K562 (cell line): Measurements from ENCODE around the gene GMPR. TPM values are rescaled to one million over a fixed set of nuclear protein-coding genes. Genes with fewer than 3 reads are reported as not detected.

ENCODE experiments used
- ATAC-seq: fragments of 200-7000 bp; cut with Tn5 transposase; 3 replicates; pipeline ENCODE4 v1.9.1; 2020; ENCODE audit warnings: moderate library complexity
- BruUV-seq: library from RNA; stranded (reverse); fragments of 400-500 nt; replicated peaks from 2 replicates; lab custom pipeline; 2021; lab: Mats Ljungman, UMichigan
- CTCF ChIA-PET: fragments of 300-600 bp; formaldehyde crosslinking; extraction: SDS; loops from one replicate; lab custom pipeline; 2021; ENCODE audit warnings: low intra/inter-chr PET ratio; lab: Yijun Ruan, JAX
- POLR2A ChIA-PET: fragments of 300-600, 350-650 bp; sonication (Branson Sonifier 250); formaldehyde crosslinking; extraction: SDS; loops from one replicate; lab custom pipeline; 2021; ENCODE audit warnings: antibody characterized with exemption, inconsistent platforms; lab: Yijun Ruan, JAX
- DNase-seq, 4 experiments: peaks; one replicate each; pipeline versions ENCODE4 v3.0.0 to v3.0.0-alpha.2; 2011 to 2018; ENCODE audit warnings: low spot score in 3 of 4, mixed read lengths in 3 of 4; ENCODE audit errors: extremely low read depth in 1 of 4
- FAIRE-seq: peaks from 2 replicates; lab custom pipeline; 2011; peaks lifted over from hg19 to GRCh38; lab: Jason Lieb, UNC
- H2AFZ ChIP-seq: 2 replicates; pipeline ENCODE4 v1.6.0; 2011; ENCODE audit warnings: low read depth, low read length, control low read depth, inconsistent platforms
- H3K27ac ChIP-seq: fragments of 200-600 bp; 3 replicates; pipeline ENCODE4 v1.8.0; 2011; ENCODE audit warnings: low read depth, mild to moderate bottlenecking, control low read depth, inconsistent platforms, low read length, moderate library complexity, mixed read lengths; ENCODE audit errors: extremely low read depth
- H3K27me3 ChIP-seq, 2 experiments: fragments of 300-600 bp in 1 of 2; 2 replicates in 1 of 2; 3 replicates in 1 of 2; pipeline versions ENCODE4 v1.6.0 to v1.8.0; 2011; ENCODE audit warnings: inconsistent platforms in 2 of 2, low read length in 2 of 2, mild to moderate bottlenecking in 1 of 2, mixed read lengths in 1 of 2, moderate library complexity in 1 of 2; ENCODE audit not compliant: control insufficient read depth in 2 of 2, insufficient read depth in 2 of 2
- H3K36me3 ChIP-seq: fragments of 300-600 bp; 3 replicates; pipeline ENCODE4 v1.8.0; 2011; ENCODE audit warnings: mild to moderate bottlenecking, low read length, inconsistent platforms; ENCODE audit not compliant: control insufficient read depth, insufficient read depth
- H3K4me1 ChIP-seq, 2 experiments: fragments of 200-600 bp in 1 of 2; replicated peaks in 1 of 2; 2 replicates in 1 of 2; 3 replicates in 1 of 2; pipeline versions ENCODE4 v1.5.1 to v1.8.0; 2011; ENCODE audit warnings: inconsistent platforms in 2 of 2, low read length in 2 of 2, mild to moderate bottlenecking in 1 of 2, mixed read lengths in 1 of 2, moderate library complexity in 1 of 2; ENCODE audit not compliant: control insufficient read depth in 2 of 2, insufficient read depth in 2 of 2
- H3K4me2 ChIP-seq: 2 replicates; pipeline ENCODE4 v1.6.1; 2011; ENCODE audit warnings: low read length, control low read depth, inconsistent platforms, mixed read lengths; ENCODE audit not compliant: insufficient read depth
- H3K4me3 ChIP-seq: fragments of 200-600 bp; sonication (generic), shearing (Covaris generic); 2 replicates; pipeline ENCODE4 v1.5.1; 2016; ENCODE audit warnings: control low read depth, inconsistent platforms
- H3K79me2 ChIP-seq: fragments of 200-600 bp; 3 replicates; pipeline ENCODE4 v1.8.0; 2011; ENCODE audit warnings: low read length, inconsistent platforms; ENCODE audit not compliant: control insufficient read depth, insufficient read depth
- H3K9ac ChIP-seq, 2 experiments: 2 replicates each; pipeline versions ENCODE4 v1.6.0 to v1.6.1; 2011; ENCODE audit warnings: low read depth in 2 of 2, low read length in 2 of 2, control low read depth in 1 of 2, inconsistent platforms in 1 of 2, mild to moderate bottlenecking in 1 of 2, mixed read lengths in 1 of 2; ENCODE audit not compliant: insufficient read depth in 1 of 2
- H3K9me1 ChIP-seq: one replicate; pipeline ENCODE4 v1.6.0; 2011; ENCODE audit warnings: inconsistent platforms, mild to moderate bottlenecking, low read length, moderate library complexity; ENCODE audit not compliant: control insufficient read depth, insufficient read depth
- H3K9me3 ChIP-seq: replicated peaks from 2 replicates; pipeline ENCODE4 v1.5.1; 2011; ENCODE audit warnings: low read depth, low read length, inconsistent platforms; ENCODE audit not compliant: control insufficient read depth, insufficient read depth
- H4K20me1 ChIP-seq: replicated peaks from 2 replicates; pipeline ENCODE4 v1.6.1; 2011; ENCODE audit warnings: low read length, inconsistent platforms, mixed read lengths; ENCODE audit not compliant: control insufficient read depth, insufficient read depth
- BCLAF1 ChIP-seq, 2 experiments: fragments of 450-650 bp in 1 of 2; IDR thresholded peaks; 2 replicates each; pipeline ENCODE4 v1.6.1; 2011 to 2017; ENCODE audit warnings: low read depth in 2 of 2, antibody characterized with exemption in 1 of 2, borderline replicate concordance in 1 of 2, low read length in 1 of 2, mild to moderate bottlenecking in 1 of 2, mixed read lengths in 1 of 2; ENCODE audit not compliant: control insufficient read depth in 1 of 2
- BMI1 ChIP-seq: fragments of 150-350 bp; IDR thresholded peaks from 2 replicates; pipeline ENCODE4 v1.6.1; 2014; ENCODE audit warnings: low read length
- BRD9 ChIP-seq: fragments of 450-650 bp; IDR thresholded peaks from 2 replicates; pipeline ENCODE4 v1.6.1; 2018; ENCODE audit warnings: low read depth; ENCODE audit not compliant: partially characterized antibody
- E2F1 ChIP-seq: sonication (generic); formaldehyde crosslinking; IDR thresholded peaks from 2 replicates; pipeline ENCODE4 v1.8.1; 2023; ENCODE audit warnings: mild to moderate bottlenecking, missing genetic modification reagents, moderate library complexity
- ETV6 ChIP-seq, 3 experiments: fragments of 150-350 bp in 1 of 3; sonication (generic) in 1 of 3; formaldehyde crosslinking in 1 of 3; IDR thresholded peaks; 2 replicates each; pipeline versions ENCODE4 v1.6.1 to v1.8.0; 2014 to 2022; ENCODE audit warnings: borderline replicate concordance in 2 of 3, low read depth in 2 of 3, antibody characterized with exemption in 1 of 3, low read length in 1 of 3, mild to moderate bottlenecking in 1 of 3, missing genetic modification reagents in 1 of 3
- GABPB1 ChIP-seq: sonication (generic); formaldehyde crosslinking; IDR thresholded peaks from 2 replicates; pipeline ENCODE4 v1.8.0; 2022; ENCODE audit warnings: mild to moderate bottlenecking, missing genetic modification reagents
- HCFC1 ChIP-seq: IDR thresholded peaks from 2 replicates; pipeline ENCODE4 v1.6.1; 2012; ENCODE audit warnings: low read depth, low read length, improper control_type of control experiment
- HDAC2 ChIP-seq: fragments of 450-650 bp; IDR thresholded peaks from 2 replicates; pipeline ENCODE4 v1.6.1; 2016; ENCODE audit warnings: mild to moderate bottlenecking
- JUNB ChIP-seq: fragments of 450-650 bp; formaldehyde crosslinking; conservative IDR thresholded peaks from 2 replicates; pipeline ENCODE4 v1.4.0; 2020; ENCODE audit warnings: mild to moderate bottlenecking
- PTTG1 ChIP-seq: fragments of 450-650 bp; IDR thresholded peaks from 2 replicates; pipeline ENCODE4 v1.6.1; 2016; ENCODE audit warnings: low read depth, mild to moderate bottlenecking, missing genetic modification characterization, missing compliant biosample characterization
- RAD21 ChIP-seq, 2 experiments: fragments of 250-450 bp in 1 of 2; fragments of 450-650 bp in 1 of 2; sonication (Bioruptor Pico) in 1 of 2; formaldehyde crosslinking in 1 of 2; IDR thresholded peaks in 1 of 2; conservative IDR thresholded peaks in 1 of 2; 2 replicates each; pipeline versions ENCODE4 v1.4.0 to v1.8.0; 2020 to 2022; ENCODE audit warnings: mild to moderate bottlenecking in 2 of 2, moderate library complexity in 1 of 2
- SMAD4 ChIP-seq: fragments of 250-450 bp; sonication (Bioruptor Pico); conservative IDR thresholded peaks from 2 replicates; pipeline ENCODE4 v1.8.0; 2021; ENCODE audit warnings: inconsistent platforms, mild to moderate bottlenecking, moderate library complexity
- ZNF23 ChIP-seq: fragments of 250-450 bp; sonication (Bioruptor Pico); IDR thresholded peaks from 2 replicates; pipeline ENCODE4 v1.4.0; 2020; ENCODE audit warnings: mild to moderate bottlenecking
- ZNF24 ChIP-seq: fragments of 450-650 bp; IDR thresholded peaks from 2 replicates; pipeline ENCODE4 v1.6.1; 2016
- ZNF274 ChIP-seq: IDR thresholded peaks from 2 replicates; pipeline ENCODE4 v1.6.1; 2011; ENCODE audit warnings: low read depth, mild to moderate bottlenecking, low read length, moderate library complexity, borderline replicate concordance
- ZNF444 ChIP-seq: fragments of 250-450 bp; sonication (Bioruptor Pico); IDR thresholded peaks from 2 replicates; pipeline ENCODE4 v1.4.0; 2020; ENCODE audit warnings: mild to moderate bottlenecking, moderate library complexity
- WGBS: fragments of 100-300 bp; shearing (Covaris generic); methylation state at CpG from one replicate; pipeline ENCODE4 v1.1.6; 2016; ENCODE audit warnings: low coverage, mixed read lengths; ENCODE audit not compliant: insufficient coverage; ENCODE audit errors: missing lambda C conversion rate; 5-methylcytosine and 5-hydroxymethylcytosine counted together
- in situ Hi-C: fragments of 300-500 bp; cut with MboI; formaldehyde crosslinking; loops from 4 replicates; pipeline ENCODE4 v1.15.0; 2018; ENCODE audit warnings: inconsistent platforms, mixed read lengths
- intact Hi-C: fragments of 100-400 bp; cut with micrococcal nuclease; formaldehyde crosslinking; loops from 2 replicates; pipeline ENCODE4 v1.14.2; 2022
- polyA plus RNA-seq, 8 experiments: library from polyadenylated mRNA; depleted of rRNA in 4 of 8; stranded (reverse) in 5 of 8; unstranded in 3 of 8; fragments of >200 nt; fragmentation: Nextera tagmentation in 2 of 8; fragmentation: Illumina TruSeq in 1 of 8; extraction: Ambion mirVana in 2 of 8; extraction: Trizol in 1 of 8; gene quantifications; 2 replicates each; pipeline versions ENCODE4 v1.2.1 to v1.2.3, GENCODE V29; 2011 to 2014; ENCODE audit warnings: inconsistent platforms in 1 of 8, missing spikeins in 1 of 8
- total RNA-seq, 7 experiments: library from RNA; depleted of rRNA in 6 of 7; stranded (reverse); fragments of >200 nt in 6 of 7; fragmentation: Illumina TruSeq in 2 of 7; extraction: Trizol in 2 of 7; gene quantifications; 2 replicates each; pipeline versions ENCODE4 v1.2.1 to v1.2.3, GENCODE V29; 2011 to 2021; ENCODE audit warnings: low replicate concordance in 1 of 7
- TF ChIP-seq, protein P1 (sequence below): fragments of 250-450 bp; sonication (Bioruptor Pico); IDR thresholded peaks from 2 replicates; pipeline ENCODE4 v1.8.0; 2021; ENCODE audit warnings: moderate library complexity, mild to moderate bottlenecking, inconsistent platforms

GMPR gene
- total and polyA plus RNA-seq, 9 of the 15 experiments (the other 6 are each of a cell fraction or from before 2014, with no cell fraction given) = 34.6 to 83.7 (median 49.8) TPM

DNA sequence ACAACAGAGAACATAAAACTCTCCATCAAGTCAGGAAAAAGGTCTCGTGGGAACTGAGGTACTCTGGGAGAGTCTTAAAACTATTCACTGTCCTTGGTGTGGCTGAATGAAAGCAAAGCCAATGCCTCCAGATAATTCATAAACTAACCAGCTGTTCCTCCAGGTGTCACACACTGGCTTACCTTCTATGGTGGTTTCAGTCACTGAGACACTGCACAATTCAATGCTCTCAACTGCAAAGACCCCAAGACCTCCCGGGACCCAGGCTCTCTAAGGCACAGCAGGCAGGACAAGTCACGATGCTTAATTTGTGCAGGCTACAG, 100.8 kb downstream of the GMPR start:
- H3K79me2 ChIP-seq = no peaks in the 10 kb centered on the region
- H2AFZ ChIP-seq = peak overlapping the region; percentile 11
- no peaks in the 10 kb centered on the region for H3K9me3 ChIP-seq
- H3K4me3 ChIP-seq = no peak overlapping the region
- H3K4me1 ChIP-seq = peaks cover 7 to 17% of the 10 kb centered on the region in 2 experiments
- no peaks in the 10 kb centered on the region for H3K9me1 ChIP-seq
- WGBS = 14% methylated on average over 3 of the region's 3 CpGs
- intact Hi-C loops (no loop called here), in situ Hi-C loops (no loop called here)
- CTCF ChIA-PET = no interaction called here
- peak; percentile 4; the same call in 2 of the 3 replicates for ATAC-seq
- no TSS peak for BruUV-seq
- H4K20me1 ChIP-seq = no peaks in the 10 kb centered on the region
- no peak for DNase-seq
- H3K36me3 ChIP-seq = no peaks in the 10 kb centered on the region
- H3K4me2 ChIP-seq = no peak overlapping the region
- peak overlapping the region in 1 of 2 experiments; percentile 23; a peak in 1 of 4 replicates for H3K9ac ChIP-seq
- no peaks in the 10 kb centered on the region; a peak in 1 of 5 replicates for H3K27me3 ChIP-seq
- H3K27ac ChIP-seq = no peak overlapping the region
- POLR2A ChIA-PET = interaction anchor here (1.0 to 1.2 kb wide), 2 partner anchors 19 to 170 kb away, joined by 3 read pairs; no protein-coding TSS in a partner anchor
- no peak for FAIRE-seq
- TF ChIP-seq E2F1 (peak; percentile 39; the same call in 1 of the 2 replicates), BCLAF1 (IDR thresholded peaks at IDR 0.05; ENCODE audit: borderline replicate concordance in 1 of 2, control insufficient read depth in 1 of 2, low read depth in 2 of 2, low read length in 1 of 2) (no peak), ZNF444 (CRISPR knock-in tag) (no peak), SMAD4 (CRISPR knock-in tag) (peak; percentile 11; the same call in 1 of the 2 replicates), ZNF24 (no peak), HCFC1 (no peak), ZNF23 (CRISPR knock-in tag) (no peak), ZNF274 (no peak), GABPB1 (CRISPR knock-in tag) (no peak), RAD21 (CRISPR knock-in tag; conservative IDR thresholded peaks at IDR 0.05 in 1 of 2, IDR thresholded peaks at IDR 0.05 in 1 of 2) (0 out of 4 replicates have a peak, but pooled peaks of 1 of the 2 experiments have one; percentile 5), BMI1 (no peak), HDAC2 (0 out of 2 replicates have a peak, but pooled peaks have one; percentile 4), ETV6 (IDR thresholded peaks at IDR 0.05; ENCODE audit: borderline replicate concordance in 1 of 2, low read depth in 2 of 2, low read length in 1 of 2) (no peak), ETV6 (CRISPR knock-in tag; IDR thresholded peaks at IDR 0.05; ENCODE audit: borderline replicate concordance) (no peak), JUNB (CRISPR knock-in tag) (no peak), BRD9 (no peak), PTTG1 (tag) (no peak)
- TF ChIP-seq, protein P1, sequence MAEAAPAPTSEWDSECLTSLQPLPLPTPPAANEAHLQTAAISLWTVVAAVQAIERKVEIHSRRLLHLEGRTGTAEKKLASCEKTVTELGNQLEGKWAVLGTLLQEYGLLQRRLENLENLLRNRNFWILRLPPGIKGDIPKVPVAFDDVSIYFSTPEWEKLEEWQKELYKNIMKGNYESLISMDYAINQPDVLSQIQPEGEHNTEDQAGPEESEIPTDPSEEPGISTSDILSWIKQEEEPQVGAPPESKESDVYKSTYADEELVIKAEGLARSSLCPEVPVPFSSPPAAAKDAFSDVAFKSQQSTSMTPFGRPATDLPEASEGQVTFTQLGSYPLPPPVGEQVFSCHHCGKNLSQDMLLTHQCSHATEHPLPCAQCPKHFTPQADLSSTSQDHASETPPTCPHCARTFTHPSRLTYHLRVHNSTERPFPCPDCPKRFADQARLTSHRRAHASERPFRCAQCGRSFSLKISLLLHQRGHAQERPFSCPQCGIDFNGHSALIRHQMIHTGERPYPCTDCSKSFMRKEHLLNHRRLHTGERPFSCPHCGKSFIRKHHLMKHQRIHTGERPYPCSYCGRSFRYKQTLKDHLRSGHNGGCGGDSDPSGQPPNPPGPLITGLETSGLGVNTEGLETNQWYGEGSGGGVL (CRISPR knock-in tag) = no peak
